Hepatocyte (in vitro differentiated cells): ENCODE data around the gene STRA8.

ENCODE experiments used
- CTCF ChIP-seq: fragments of 200-600 bp; sonication (generic); IDR thresholded peaks from 2 replicates; pipeline ENCODE4 v1.5.1; 2016; ENCODE audit warnings: antibody characterized with exemption, mild to moderate bottlenecking; ENCODE audit not compliant: poor library complexity
- EZH2 ChIP-seq: fragments of 200-600 bp; sonication (generic); IDR thresholded peaks from 2 replicates; pipeline ENCODE4 v1.6.1; 2016; ENCODE audit warnings: antibody characterized with exemption, mild to moderate bottlenecking, borderline replicate concordance
- EZH2phosphoT487 ChIP-seq: fragments of 200-600 bp; sonication (generic); IDR thresholded peaks from one replicate; pipeline ENCODE4 v1.6.1; 2018; ENCODE audit warnings: antibody characterized with exemption, mild to moderate bottlenecking, low read depth, moderate library complexity; ENCODE audit not compliant: unreplicated experiment, severe bottlenecking

- TF ChIP-seq CTCF (no peak), EZH2phosphoT487 (no peak), EZH2 (no peak)
These were observed 3.1 kb downstream of the STRA8 start for GRCh38 chr7:135236727-135237126.
